Upper lobe of left lung (tissue), 6 donors: ENCODE data around the gene PATL2. TPM values are rescaled to one million over a fixed set of nuclear protein-coding genes. Genes with fewer than 3 reads are reported as not detected.
"Not testable (repeated sequence)": the region's sequence is repeated elsewhere in the genome, so short reads cannot be mapped to it uniquely, and the experiment has no call there.

Source experiments
- ATAC-seq, 2 donors: fragments of 200-7000 bp; cut with Tn5 transposase; one replicate each; pipeline ENCODE4 v1.9.1; 2022; ENCODE audit warnings: mild to moderate bottlenecking in 2 of 2, moderate library complexity in 2 of 2; ENCODE audit not compliant: low FRiP score in 2 of 2
- DNase-seq, 2 donors: peaks; one replicate each; pipeline ENCODE4 v3.0.0-alpha.2; 2019 to 2020
- H3K27ac ChIP-seq, 4 donors: fragments of 200-600 bp; sonication (generic); one replicate each; pipeline ENCODE4 v1.5.1; 2016 to 2019
- H3K27me3 ChIP-seq, 4 donors: fragments of 200-600 bp; sonication (generic); one replicate each; pipeline ENCODE4 v1.5.1; 2017 to 2019
- H3K36me3 ChIP-seq, 4 donors: fragments of 200-600 bp; sonication (generic); one replicate each; pipeline ENCODE4 v1.5.1; 2016 to 2019
- H3K4me1 ChIP-seq, 4 donors: fragments of 200-600 bp; sonication (generic); one replicate each; pipeline ENCODE4 v1.5.1; 2018 to 2019
- H3K4me3 ChIP-seq, 4 donors: fragments of 200-600 bp; sonication (generic); one replicate each; pipeline ENCODE4 v1.5.1; 2017 to 2019; ENCODE audit warnings: mild to moderate bottlenecking in 2 of 4, moderate library complexity in 1 of 4
- H3K9me3 ChIP-seq, 4 donors: fragments of 200-600 bp; sonication (generic); one replicate each; pipeline ENCODE4 v1.5.1; 2018 to 2019
- EP300 ChIP-seq, 4 donors: sonication (generic); formaldehyde crosslinking; IDR thresholded peaks; one replicate each; pipeline ENCODE4 v1.5.1; 2017; ENCODE audit warnings: antibody characterized with exemption in 4 of 4, control low read depth in 2 of 4
- POLR2A ChIP-seq, 4 donors: fragments of 450-650 bp; IDR thresholded peaks; one replicate each; pipeline ENCODE4 v1.5.1; 2016 to 2017; ENCODE audit warnings: antibody characterized with exemption in 4 of 4, mild to moderate bottlenecking in 2 of 4
- POLR2AphosphoS5 ChIP-seq, 2 donors: sonication (generic); formaldehyde crosslinking; IDR thresholded peaks; one replicate each; pipeline ENCODE4 v1.5.1; 2017; ENCODE audit warnings: antibody characterized with exemption in 2 of 2
- WGBS, 2 donors: methylation state at CpG; one replicate each; pipeline ENCODE4 v1.1.5; 2017 to 2018; 5-methylcytosine and 5-hydroxymethylcytosine counted together
- total RNA-seq, 6 donors: library from RNA; depleted of rRNA in 4 of 6; stranded (reverse); fragments of >200 nt in 4 of 6; gene quantifications; one replicate each; pipeline versions ENCODE4 v1.1.0 to v1.2.1, GENCODE V29; 2016 to 2021
- TF ChIP-seq, protein P1 (sequence below), 6 experiments: fragments of 450-650 bp in 4 of 6; fragments of 200-600 bp in 2 of 6; sonication (generic) in 2 of 6; IDR thresholded peaks; one replicate each; pipeline ENCODE4 v1.5.1; 2016 to 2019; ENCODE audit warnings: antibody characterized with exemption in 6 of 6
- donor health status: DM: no; HTN: no; CAD: no; lungs with moderate emphysema.
- donor health status: DM: no; HTN: yes; CAD: no; lungs with severe emphysema.

PATL2 gene
- total RNA-seq, 6 donors from 2014 or later: 2.6 to 30.4 (median 7.8) TPM

- DNase-seq: peak; percentile 98
- peak overlapping the region; percentile 60 to 78 (median 70) for H3K4me3 ChIP-seq
- TF ChIP-seq, protein P1, sequence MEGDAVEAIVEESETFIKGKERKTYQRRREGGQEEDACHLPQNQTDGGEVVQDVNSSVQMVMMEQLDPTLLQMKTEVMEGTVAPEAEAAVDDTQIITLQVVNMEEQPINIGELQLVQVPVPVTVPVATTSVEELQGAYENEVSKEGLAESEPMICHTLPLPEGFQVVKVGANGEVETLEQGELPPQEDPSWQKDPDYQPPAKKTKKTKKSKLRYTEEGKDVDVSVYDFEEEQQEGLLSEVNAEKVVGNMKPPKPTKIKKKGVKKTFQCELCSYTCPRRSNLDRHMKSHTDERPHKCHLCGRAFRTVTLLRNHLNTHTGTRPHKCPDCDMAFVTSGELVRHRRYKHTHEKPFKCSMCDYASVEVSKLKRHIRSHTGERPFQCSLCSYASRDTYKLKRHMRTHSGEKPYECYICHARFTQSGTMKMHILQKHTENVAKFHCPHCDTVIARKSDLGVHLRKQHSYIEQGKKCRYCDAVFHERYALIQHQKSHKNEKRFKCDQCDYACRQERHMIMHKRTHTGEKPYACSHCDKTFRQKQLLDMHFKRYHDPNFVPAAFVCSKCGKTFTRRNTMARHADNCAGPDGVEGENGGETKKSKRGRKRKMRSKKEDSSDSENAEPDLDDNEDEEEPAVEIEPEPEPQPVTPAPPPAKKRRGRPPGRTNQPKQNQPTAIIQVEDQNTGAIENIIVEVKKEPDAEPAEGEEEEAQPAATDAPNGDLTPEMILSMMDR (IDR thresholded peaks at IDR 0.05): peak in 1 of 6 experiments; percentile 5
- TF ChIP-seq EP300 (IDR thresholded peaks at IDR 0.05): peak; percentile 92 to 99 (median 96)
- peak; percentile 85 to 96 (median 92) for TF ChIP-seq POLR2A (IDR thresholded peaks at IDR 0.05)
- TF ChIP-seq POLR2AphosphoS5 (IDR thresholded peaks at IDR 0.05): peak; percentile 96 to 97
- H3K9me3 ChIP-seq: no peaks in the 10 kb centered on the region
- H3K36me3 ChIP-seq: peaks cover 0 to 9% (median 0%) of the 10 kb centered on the region in 4 donors
- H3K27ac ChIP-seq: peak overlapping the region; percentile 92 to 100 (median 99)
- H3K4me1 ChIP-seq: peaks cover 37 to 60% (median 48%) of the 10 kb centered on the region in 4 donors
- ATAC-seq: peak; percentile 96 to 98
- no peaks in the 10 kb centered on the region for H3K27me3 ChIP-seq
- WGBS, 2 donors: 0 to 1% methylated on average over 20 to 33 of the region's 36 CpGs
Observed at GRCh38 chr15:44728576-44729407, 17.7 kb upstream of the PATL2 start.

- Histone ChIP-seq H3K27ac (peak overlapping the region; percentile 92 to 100 (median 99)), H3K4me1 (peaks cover 37 to 65% (median 50%) of the 10 kb centered on the region in 4 donors), H3K4me3 (peak overlapping the region in 3 of 4 donors; percentile 60 to 71 (median 70))
- H3K9me3 ChIP-seq, ATAC-seq, H3K27me3 ChIP-seq, DNase-seq, H3K36me3 ChIP-seq: not testable (repeated sequence)
- WGBS, 2 donors: 52 to 55% methylated on average over 5 of the region's 5 CpGs
Observed at GRCh38 chr15:44728232-44728575, 17.1 kb upstream of the PATL2 start.

DNA sequence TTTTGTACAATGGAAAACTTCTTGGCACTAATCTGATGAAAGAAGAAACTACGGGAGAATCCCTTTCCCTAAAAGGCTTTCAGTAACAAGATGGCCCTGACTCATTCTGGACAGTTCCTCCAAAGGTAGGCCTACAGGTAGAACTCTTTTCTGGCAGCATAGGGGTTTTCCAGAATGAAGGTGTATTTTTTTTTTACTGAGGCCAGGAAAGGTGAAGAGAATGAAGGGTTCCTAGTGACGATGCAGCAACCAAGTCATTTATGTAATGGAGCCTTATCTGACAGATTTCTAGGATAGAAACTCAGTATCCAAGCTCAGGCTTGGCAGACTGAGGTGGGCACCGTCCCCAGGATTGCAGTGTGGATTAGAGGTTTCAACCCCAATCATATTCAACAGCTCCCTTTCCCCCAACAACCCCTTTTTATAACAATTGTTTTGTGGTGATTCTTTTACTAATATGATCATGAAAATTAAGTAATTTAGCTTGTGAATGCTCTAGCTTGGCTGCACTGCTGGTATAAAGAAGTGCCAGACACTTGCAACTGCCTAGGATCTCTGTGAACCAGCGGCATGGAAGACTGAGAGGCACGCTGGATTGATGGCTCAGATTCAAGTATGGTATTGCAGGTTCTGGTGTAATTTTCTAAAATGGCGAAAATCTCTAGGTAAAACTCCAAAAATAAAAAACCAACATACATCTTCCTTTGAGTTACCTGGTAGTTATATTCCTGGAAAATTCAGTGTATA lies 16.5 kb upstream of the PATL2 start:
- H3K36me3 ChIP-seq: peaks cover 0 to 9% (median 0%) of the 10 kb centered on the region in 4 donors
- ATAC-seq: no peak
- H3K4me3 ChIP-seq: peak overlapping the region in 1 of 4 donors; percentile 60
- 87 to 89% methylated on average over 6 of the region's 6 CpGs for WGBS, 2 donors
- H3K9me3 ChIP-seq: no peaks in the 10 kb centered on the region
- TF ChIP-seq, protein P1 (IDR thresholded peaks at IDR 0.05): no peak
- TF ChIP-seq POLR2AphosphoS5 (IDR thresholded peaks at IDR 0.05) (no peak), EP300 (IDR thresholded peaks at IDR 0.05) (no peak), POLR2A (IDR thresholded peaks at IDR 0.05) (no peak)
- H3K27me3 ChIP-seq: no peaks in the 10 kb centered on the region
- peaks cover 37 to 69% (median 50%) of the 10 kb centered on the region in 4 donors for H3K4me1 ChIP-seq
- DNase-seq: no peak
- H3K27ac ChIP-seq: peak overlapping the region; percentile 92 to 100 (median 99)

- ATAC-seq (peak; percentile 42 to 59), DNase-seq (peak in 1 of 2 donors; percentile 73)
- Histone ChIP-seq H3K4me3 (peak overlapping the region in 3 of 4 donors; percentile 5 to 28 (median 19)), H3K4me1 (peaks cover 37 to 66% (median 46%) of the 10 kb centered on the region in 4 donors), H3K9me3 (no peaks in the 10 kb centered on the region), H3K36me3 (peaks cover 0 to 3% (median 0%) of the 10 kb centered on the region in 4 donors), H3K27me3 (no peaks in the 10 kb centered on the region), H3K27ac (peak overlapping the region; percentile 92 to 100 (median 99))
- WGBS, 2 donors: 43 to 53% methylated on average over 2 to 5 of the region's 5 CpGs
- TF ChIP-seq POLR2AphosphoS5 (IDR thresholded peaks at IDR 0.05) (peak; percentile 82 to 86), EP300 (IDR thresholded peaks at IDR 0.05) (peak in 2 of 4 donors; percentile 60 to 68), POLR2A (IDR thresholded peaks at IDR 0.05) (peak in 2 of 4 donors; percentile 37 to 74)
- TF ChIP-seq, protein P1 (IDR thresholded peaks at IDR 0.05): no peak
Observed at GRCh38 chr15:44726568-44727484, 15.7 kb upstream of the PATL2 start.
